ENCODE data around the gene NEURL1.

GRCh38 chr10:103469201-103469600 lies 24.3 kb upstream of the NEURL1 start:
- TF ChIP-seq EZH2 (IDR thresholded peaks at IDR 0.05; ENCODE audit: insufficient read depth, poor library complexity, severe bottlenecking) (no peak), EZH2phosphoT487 (IDR thresholded peaks at IDR 0.05; ENCODE audit: insufficient read depth, low read depth) (no peak)

Data from GM23248 (cell line).